Liver (tissue), 9 donors: ENCODE data around the gene VPS39. TPM values are rescaled to one million over a fixed set of nuclear protein-coding genes. Genes with fewer than 3 reads are reported as not detected.

ENCODE experiments used
- DNase-seq: peaks from one replicate; pipeline ENCODE4 v3.0.0-alpha.2; 2017; ENCODE audit warnings: low spot score
- H3K27ac ChIP-seq, 2 donors: one replicate each; pipeline ENCODE4 v1.7.0; 2013; ENCODE audit warnings: inconsistent platforms in 2 of 2, low read length in 2 of 2, control low read depth in 1 of 2, low read depth in 1 of 2, mild to moderate bottlenecking in 1 of 2
- H3K27me3 ChIP-seq, 4 donors: one replicate each; pipeline versions ENCODE4 v1.6.1 to v1.7.0; 2013; ENCODE audit warnings: low read length in 3 of 4, inconsistent platforms in 1 of 4, mild to moderate bottlenecking in 1 of 4, moderate library complexity in 1 of 4; ENCODE audit not compliant: control insufficient read depth in 4 of 4, insufficient read depth in 4 of 4
- H3K36me3 ChIP-seq, 4 donors: one replicate each; pipeline versions ENCODE4 v1.6.1 to v1.7.0; 2013; ENCODE audit warnings: low read length in 3 of 4, mild to moderate bottlenecking in 3 of 4, low read depth in 1 of 4, moderate library complexity in 1 of 4; ENCODE audit not compliant: control insufficient read depth in 4 of 4, insufficient read depth in 3 of 4
- H3K4me1 ChIP-seq, 4 donors: one replicate each; pipeline versions ENCODE4 v1.6.1 to v1.7.0; 2013; ENCODE audit warnings: low read length in 3 of 4, mild to moderate bottlenecking in 3 of 4, moderate library complexity in 1 of 4; ENCODE audit not compliant: control insufficient read depth in 4 of 4, insufficient read depth in 4 of 4
- H3K4me3 ChIP-seq, 3 donors: one replicate each; pipeline versions ENCODE4 v1.6.1 to v1.7.0; 2013; ENCODE audit warnings: low read length in 3 of 3, control low read depth in 1 of 3, low read depth in 1 of 3, mild to moderate bottlenecking in 1 of 3
- H3K9ac ChIP-seq, 2 donors: one replicate each; pipeline ENCODE4 v1.7.0; 2013; ENCODE audit warnings: low read length in 2 of 2, mild to moderate bottlenecking in 2 of 2, moderate library complexity in 2 of 2, control low read depth in 1 of 2, low read depth in 1 of 2
- H3K9me3 ChIP-seq, 4 donors: one replicate each; pipeline versions ENCODE4 v1.6.1 to v1.7.0; 2013; ENCODE audit warnings: low read length in 3 of 4; ENCODE audit not compliant: control insufficient read depth in 4 of 4
- CTCF ChIP-seq: fragments of 150-350 bp; IDR thresholded peaks from 2 replicates; pipeline ENCODE4 v1.5.1; 2017; ENCODE audit warnings: improper control_type of control experiment, low read depth, low read length; ENCODE audit not compliant: missing input control
- EGR1 ChIP-seq, 2 donors: IDR thresholded peaks; 2 replicates each; pipeline ENCODE4 v1.6.1; 2016 to 2018; ENCODE audit warnings: antibody characterized with exemption in 2 of 2, low read depth in 2 of 2
- FOXA1 ChIP-seq: IDR thresholded peaks from 2 replicates; pipeline ENCODE4 v1.6.1; 2016; ENCODE audit warnings: antibody characterized with exemption
- FOXA2 ChIP-seq: IDR thresholded peaks from 2 replicates; pipeline ENCODE4 v1.6.1; 2016; ENCODE audit warnings: antibody characterized with exemption
- GABPA ChIP-seq, 2 donors: IDR thresholded peaks in 1 of 2; conservative IDR thresholded peaks in 1 of 2; 2 replicates each; pipeline ENCODE4 v1.6.1; 2016; ENCODE audit warnings: antibody characterized with exemption in 2 of 2, mild to moderate bottlenecking in 1 of 2, moderate library complexity in 1 of 2
- HNF4A ChIP-seq, 2 donors: conservative IDR thresholded peaks; 2 replicates each; pipeline ENCODE4 v1.6.1; 2016; ENCODE audit warnings: antibody characterized with exemption in 2 of 2, mild to moderate bottlenecking in 2 of 2
- HNF4G ChIP-seq: IDR thresholded peaks from 2 replicates; pipeline ENCODE4 v1.6.1; 2016; ENCODE audit warnings: antibody characterized with exemption
- JUND ChIP-seq, 2 donors: IDR thresholded peaks; 2 replicates each; pipeline ENCODE4 v1.6.1; 2016; ENCODE audit warnings: antibody characterized with exemption in 2 of 2
- NR2F2 ChIP-seq: IDR thresholded peaks from 2 replicates; pipeline ENCODE4 v1.6.1; 2016; ENCODE audit warnings: antibody characterized with exemption
- RAD21 ChIP-seq, 2 donors: IDR thresholded peaks; 2 replicates each; pipeline ENCODE4 v1.6.1; 2016; ENCODE audit warnings: antibody characterized with exemption in 2 of 2, mild to moderate bottlenecking in 2 of 2
- REST ChIP-seq: IDR thresholded peaks from 2 replicates; pipeline ENCODE4 v1.6.1; 2016; ENCODE audit warnings: antibody characterized with exemption, mild to moderate bottlenecking
- RXRA ChIP-seq, 2 donors: IDR thresholded peaks; 2 replicates each; pipeline ENCODE4 v1.6.1; 2017 to 2018; ENCODE audit warnings: antibody characterized with exemption in 2 of 2, mild to moderate bottlenecking in 1 of 2
- SP1 ChIP-seq: IDR thresholded peaks from 2 replicates; pipeline ENCODE4 v1.6.1; 2018; ENCODE audit warnings: antibody characterized with exemption, mild to moderate bottlenecking
- TAF1 ChIP-seq: conservative IDR thresholded peaks from 2 replicates; pipeline ENCODE4 v1.6.1; 2016; ENCODE audit warnings: antibody characterized with exemption, mild to moderate bottlenecking
- YY1 ChIP-seq: IDR thresholded peaks from 2 replicates; pipeline ENCODE4 v1.6.1; 2016; ENCODE audit warnings: antibody characterized with exemption, mild to moderate bottlenecking
- ZBTB33 ChIP-seq: IDR thresholded peaks from 2 replicates; pipeline ENCODE4 v1.6.1; 2016; ENCODE audit warnings: antibody characterized with exemption
- WGBS: extraction: QIAGEN DNeasy Blood & Tissue Kit; methylation state at CpG from one replicate; pipeline ENCODE4 v1.1.7; 2013; 5-methylcytosine and 5-hydroxymethylcytosine counted together
- polyA plus RNA-seq, 2 donors: library from polyadenylated mRNA; stranded (reverse) in 1 of 2; unstranded in 1 of 2; fragments of 200-250 nt in 1 of 2; fragments of >200 nt in 1 of 2; fragmentation: Nextera tagmentation in 1 of 2; extraction: Ambion mirVana in 1 of 2; gene quantifications; one replicate each; pipeline versions ENCODE4 v1.2.1 to v1.2.3, GENCODE V29; 2013 to 2015
- total RNA-seq, 2 donors: library from RNA; depleted of rRNA; stranded (reverse); fragments of >200 nt; gene quantifications; one replicate each; pipeline ENCODE4 v1.2.3, GENCODE V29; 2014
- TF ChIP-seq, protein P1 (sequence below): IDR thresholded peaks from 2 replicates; pipeline ENCODE4 v1.6.1; 2016; ENCODE audit warnings: antibody characterized with exemption
- TF ChIP-seq, protein P2 (sequence below): IDR thresholded peaks from 2 replicates; pipeline ENCODE4 v1.6.1; 2016; ENCODE audit warnings: antibody characterized with exemption
- donor health status: healthy.
- donor health status: healthy.
- donor health status: healthy.
- donor health status: healthy.
- donor health status: healthy.

VPS39 gene
- total and polyA plus RNA-seq, 4 donors = 11.1 to 41.2 (median 16.8) TPM

DNA sequence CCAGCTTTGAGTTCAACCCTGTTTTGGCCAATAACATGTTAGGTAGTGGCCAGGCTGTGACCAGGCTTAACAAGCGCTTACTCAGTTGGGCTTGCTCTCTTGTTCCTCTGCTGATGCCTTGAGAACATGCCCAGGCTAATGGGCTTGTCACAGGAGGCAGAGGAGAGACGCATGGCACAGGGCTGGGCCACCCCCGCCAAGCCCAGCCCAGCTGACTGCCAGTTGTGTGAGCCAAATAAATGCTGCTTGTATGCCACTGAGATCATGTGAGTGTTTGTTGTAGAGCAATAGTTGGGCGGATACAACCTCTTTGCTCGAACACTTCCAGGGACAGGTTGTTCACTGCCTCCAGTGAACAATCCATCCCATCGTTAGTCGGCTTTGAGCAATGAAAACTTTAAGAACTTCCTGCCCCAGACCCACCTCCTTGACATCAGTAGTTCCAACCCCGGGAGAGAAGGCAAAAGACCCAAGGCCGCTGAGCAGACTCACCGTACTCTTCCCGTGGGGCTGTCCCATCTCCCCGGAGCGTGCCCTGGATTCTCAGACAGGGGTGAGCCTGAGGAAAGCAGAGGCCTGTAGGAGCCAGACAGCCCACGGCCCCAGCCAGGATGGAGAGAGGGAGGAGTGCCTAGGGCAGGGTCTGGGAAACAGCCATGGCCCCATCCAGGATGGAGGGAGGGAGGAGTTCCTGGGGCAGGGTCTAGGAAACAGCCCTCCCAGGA, 55.7 kb downstream of the VPS39 start:
- Histone ChIP-seq H3K36me3 (no peaks in the 10 kb centered on the region), H3K4me3 (no peak overlapping the region), H3K27me3 (no peaks in the 10 kb centered on the region), H3K9ac (no peak overlapping the region), H3K9me3 (no peaks in the 10 kb centered on the region), H3K4me1 (no peaks in the 10 kb centered on the region), H3K27ac (no peak overlapping the region)
- 90% methylated on average over 14 of the region's 14 CpGs for WGBS
- no peak for TF ChIP-seq RXRA (IDR thresholded peaks at IDR 0.05)
- no peak for TF ChIP-seq CTCF
- TF ChIP-seq ZBTB33 = no peak
- TF ChIP-seq YY1 = no peak
- TF ChIP-seq TAF1 = no peak
- no peak for TF ChIP-seq SP1
- no peak for TF ChIP-seq FOXA1
- no peak for TF ChIP-seq GABPA (IDR thresholded peaks at IDR 0.05 in 1 of 2, conservative IDR thresholded peaks at IDR 0.05 in 1 of 2)
- TF ChIP-seq HNF4G = no peak
- no peak for TF ChIP-seq HNF4A (conservative IDR thresholded peaks at IDR 0.05)
- no peak for TF ChIP-seq NR2F2
- TF ChIP-seq, protein P1, sequence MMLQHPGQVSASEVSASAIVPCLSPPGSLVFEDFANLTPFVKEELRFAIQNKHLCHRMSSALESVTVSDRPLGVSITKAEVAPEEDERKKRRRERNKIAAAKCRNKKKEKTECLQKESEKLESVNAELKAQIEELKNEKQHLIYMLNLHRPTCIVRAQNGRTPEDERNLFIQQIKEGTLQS = no peak
- TF ChIP-seq EGR1 (IDR thresholded peaks at IDR 0.05; ENCODE audit: low read depth in 2 of 2) = no peak
- DNase-seq = no peak

DNA sequence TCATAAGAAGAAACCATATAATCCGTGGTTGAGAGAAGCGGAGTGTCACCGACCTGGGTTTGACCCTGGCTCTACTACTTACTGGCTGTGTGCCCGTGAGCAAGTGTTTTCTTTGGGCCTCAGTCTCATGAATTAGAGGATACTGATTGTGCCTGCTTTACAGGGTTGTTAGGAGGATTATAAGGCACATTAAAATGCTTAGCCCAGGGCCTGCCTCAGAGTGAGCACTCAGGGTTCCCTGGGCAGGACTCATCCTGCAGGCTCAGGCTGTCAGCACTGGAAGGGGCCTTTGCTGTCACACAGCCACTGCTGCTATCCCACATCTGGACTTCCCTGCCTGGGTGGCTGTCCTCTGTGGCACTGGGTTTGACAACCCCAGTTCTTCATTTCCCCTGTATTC, 56.4 kb downstream of the VPS39 start:
- no peak overlapping the region for H3K27ac ChIP-seq
- WGBS = 62% methylated on average over 4 of the region's 4 CpGs
- no peaks in the 10 kb centered on the region for H3K36me3 ChIP-seq
- TF ChIP-seq HNF4G (no peak), RAD21 (IDR thresholded peaks at IDR 0.05) (no peak), EGR1 (IDR thresholded peaks at IDR 0.05; ENCODE audit: low read depth in 2 of 2) (no peak), RXRA (IDR thresholded peaks at IDR 0.05) (no peak), REST (no peak), CTCF (no peak), FOXA2 (no peak), JUND (IDR thresholded peaks at IDR 0.05) (no peak), YY1 (no peak), GABPA (IDR thresholded peaks at IDR 0.05 in 1 of 2, conservative IDR thresholded peaks at IDR 0.05 in 1 of 2) (no peak), HNF4A (conservative IDR thresholded peaks at IDR 0.05) (no peak), NR2F2 (no peak)
- TF ChIP-seq, protein P1 = no peak
- TF ChIP-seq, protein P2, sequence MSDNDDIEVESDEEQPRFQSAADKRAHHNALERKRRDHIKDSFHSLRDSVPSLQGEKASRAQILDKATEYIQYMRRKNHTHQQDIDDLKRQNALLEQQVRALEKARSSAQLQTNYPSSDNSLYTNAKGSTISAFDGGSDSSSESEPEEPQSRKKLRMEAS = no peak
- no peak overlapping the region for H3K4me3 ChIP-seq
- DNase-seq = no peak
- H3K9me3 ChIP-seq = no peaks in the 10 kb centered on the region
- no peaks in the 10 kb centered on the region for H3K27me3 ChIP-seq
- H3K9ac ChIP-seq = no peak overlapping the region
- H3K4me1 ChIP-seq = no peaks in the 10 kb centered on the region
